ENCODE results near the gene PCOLCE2.

DNA sequence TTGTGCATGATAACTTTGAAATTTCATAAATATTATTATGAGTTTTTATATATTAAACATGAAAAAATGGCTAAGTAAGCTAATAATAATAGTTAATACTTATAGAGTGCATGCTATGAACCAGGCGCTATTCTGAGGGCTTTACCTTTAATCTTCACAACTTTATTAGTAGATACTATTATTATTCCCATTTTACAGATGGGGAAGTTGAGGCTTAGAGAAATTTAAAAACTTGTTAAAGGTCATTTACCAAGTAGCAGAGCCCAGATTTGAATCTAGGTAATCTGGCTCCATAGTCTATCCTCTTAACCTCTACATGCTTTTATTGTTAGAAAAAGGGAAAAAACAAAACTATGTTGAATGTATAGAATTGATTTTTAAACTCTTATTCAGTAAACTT is 104.7 kb downstream of the PCOLCE2 start:
- no peak for TF ChIP-seq POLR2A (IDR thresholded peaks at IDR 0.05)
- TF ChIP-seq, protein P1, sequence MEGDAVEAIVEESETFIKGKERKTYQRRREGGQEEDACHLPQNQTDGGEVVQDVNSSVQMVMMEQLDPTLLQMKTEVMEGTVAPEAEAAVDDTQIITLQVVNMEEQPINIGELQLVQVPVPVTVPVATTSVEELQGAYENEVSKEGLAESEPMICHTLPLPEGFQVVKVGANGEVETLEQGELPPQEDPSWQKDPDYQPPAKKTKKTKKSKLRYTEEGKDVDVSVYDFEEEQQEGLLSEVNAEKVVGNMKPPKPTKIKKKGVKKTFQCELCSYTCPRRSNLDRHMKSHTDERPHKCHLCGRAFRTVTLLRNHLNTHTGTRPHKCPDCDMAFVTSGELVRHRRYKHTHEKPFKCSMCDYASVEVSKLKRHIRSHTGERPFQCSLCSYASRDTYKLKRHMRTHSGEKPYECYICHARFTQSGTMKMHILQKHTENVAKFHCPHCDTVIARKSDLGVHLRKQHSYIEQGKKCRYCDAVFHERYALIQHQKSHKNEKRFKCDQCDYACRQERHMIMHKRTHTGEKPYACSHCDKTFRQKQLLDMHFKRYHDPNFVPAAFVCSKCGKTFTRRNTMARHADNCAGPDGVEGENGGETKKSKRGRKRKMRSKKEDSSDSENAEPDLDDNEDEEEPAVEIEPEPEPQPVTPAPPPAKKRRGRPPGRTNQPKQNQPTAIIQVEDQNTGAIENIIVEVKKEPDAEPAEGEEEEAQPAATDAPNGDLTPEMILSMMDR (IDR thresholded peaks at IDR 0.05): no peak
